Smooth muscle cell (in vitro differentiated cells): Measurements from ENCODE around the gene HOXB1. TPM values are rescaled to one million over a fixed set of nuclear protein-coding genes. Genes with fewer than 3 reads are reported as not detected.

Experiments used
- DNase-seq: peaks from one replicate; lab custom pipeline; 2025; ENCODE audit not compliant: unreplicated experiment; lab: John Stamatoyannopoulos, UW
- H2AFZ ChIP-seq: fragments of 200-600 bp; sonication (generic); 2 replicates; pipeline ENCODE4 v1.6.0; 2016; ENCODE audit warnings: antibody characterized with exemption, low read depth, mild to moderate bottlenecking
- H3F3A ChIP-seq: fragments of 200-600 bp; sonication (generic); 2 replicates; pipeline ENCODE4 v1.6.0; 2017; ENCODE audit warnings: antibody characterized with exemption, low read depth
- H3K27ac ChIP-seq: fragments of 200-600 bp; sonication (generic); 2 replicates; pipeline ENCODE4 v1.5.1; 2016; ENCODE audit warnings: low read depth, mild to moderate bottlenecking
- H3K27me3 ChIP-seq: fragments of 200-600 bp; sonication (generic); 2 replicates; pipeline ENCODE4 v1.6.1; 2016; ENCODE audit warnings: low read depth, mild to moderate bottlenecking
- H3K36me3 ChIP-seq: fragments of 200-600 bp; sonication (generic); 2 replicates; pipeline ENCODE4 v1.5.1; 2016; ENCODE audit warnings: low read depth
- H3K4me1 ChIP-seq: fragments of 200-600 bp; sonication (generic); 2 replicates; pipeline ENCODE4 v1.5.1; 2016; ENCODE audit warnings: low read depth
- H3K4me2 ChIP-seq: fragments of 200-600 bp; sonication (generic); 2 replicates; pipeline ENCODE4 v1.6.0; 2016; ENCODE audit warnings: mild to moderate bottlenecking
- H3K4me3 ChIP-seq: fragments of 200-600 bp; sonication (generic); 2 replicates; pipeline ENCODE4 v1.5.1; 2016; ENCODE audit warnings: mild to moderate bottlenecking
- H3K79me2 ChIP-seq: fragments of 200-600 bp; sonication (generic); 2 replicates; pipeline ENCODE4 v1.6.0; 2016; ENCODE audit warnings: low read depth, mild to moderate bottlenecking
- H3K9ac ChIP-seq: fragments of 200-600 bp; sonication (generic); 2 replicates; pipeline ENCODE4 v1.6.0; 2016; ENCODE audit warnings: low read depth
- H3K9me3 ChIP-seq: fragments of 200-600 bp; sonication (generic); replicated peaks from 2 replicates; pipeline ENCODE4 v1.5.1; 2016; ENCODE audit warnings: low read depth
- H4K20me1 ChIP-seq: fragments of 200-600 bp; sonication (generic); 2 replicates; pipeline ENCODE4 v1.6.0; 2016; ENCODE audit warnings: low read depth
- CTCF ChIP-seq: fragments of 200-600 bp; sonication (generic); IDR thresholded peaks from 2 replicates; pipeline ENCODE4 v1.5.1; 2017; ENCODE audit warnings: borderline replicate concordance, mild to moderate bottlenecking, antibody characterized with exemption; ENCODE audit not compliant: insufficient read depth, poor library complexity, severe bottlenecking
- WGBS: methylation state at CpG from one replicate; pipeline ENCODE4 v1.1.7; 2016; ENCODE audit warnings: low lambda C conversion rate; 5-methylcytosine and 5-hydroxymethylcytosine counted together
- polyA plus RNA-seq: library from polyadenylated mRNA; unstranded; fragments of >200 nt; fragmentation: Nextera tagmentation; extraction: Ambion mirVana; gene quantifications from 2 replicates; pipeline ENCODE4 v1.2.1, GENCODE V29; 2016
- total RNA-seq: library from RNA; depleted of rRNA; stranded (reverse); fragments of >200 nt; gene quantifications from 2 replicates; pipeline ENCODE4 v1.2.3, GENCODE V29; 2014

Gene HOXB1
- total RNA-seq (not detected in 2 replicates), polyA plus RNA-seq (not detected in 2 replicates)

GRCh38 chr17:48530887-48531272 lies at the start of gene HOXB1:
Gene HOXB1, minus strand, starts transcription at chr17:48531011. Its CDS starts 107 bp downstream, at chr17:48530904.
- no peak within 1 kb of the TSS for H2AFZ ChIP-seq
- peaks cover 6% of the 10 kb centered on the region for H3K4me1 ChIP-seq
- 62% methylated on average over 15 of the region's 15 CpGs for WGBS
- H3K9me3 ChIP-seq, result no peaks in the 10 kb centered on the region
- no peak within 1 kb of the TSS for H3K27ac ChIP-seq
- no peaks in the 10 kb centered on the region for H4K20me1 ChIP-seq
- H3K36me3 ChIP-seq, result no peaks in the 10 kb centered on the region
- no peaks in the 10 kb centered on the region for H3K79me2 ChIP-seq
- no peak for TF ChIP-seq CTCF
- no peak within 1 kb of the TSS for H3K9ac ChIP-seq
- no peak within 1 kb of the TSS for H3K4me3 ChIP-seq
- no peak for DNase-seq
- H3K4me2 ChIP-seq, result no peak within 1 kb of the TSS
- no peaks in the 10 kb centered on the region for H3F3A ChIP-seq
- H3K27me3 ChIP-seq, result peaks cover 55% of the 10 kb centered on the region

- Histone ChIP-seq H3K9me3 (no peaks in the 10 kb centered on the region), H3K36me3 (no peaks in the 10 kb centered on the region), H2AFZ (no peak overlapping the region), H3K9ac (no peak overlapping the region), H3K79me2 (peaks cover 69% of the 10 kb centered on the region), H4K20me1 (peaks cover 97% of the 10 kb centered on the region), H3K4me1 (peaks cover 7% of the 10 kb centered on the region), H3K27me3 (peaks cover 87% of the 10 kb centered on the region), H3K4me2 (peak overlapping the region; percentile 90), H3F3A (no peaks in the 10 kb centered on the region), H3K27ac (no peak overlapping the region), H3K4me3 (peak overlapping the region; percentile 19)
- no peak for TF ChIP-seq CTCF
- WGBS, result 27% methylated on average over 26 of the region's 26 CpGs
- no peak for DNase-seq
Measured at GRCh38 chr17:48579760-48580554, 49.1 kb upstream of the HOXB1 start.

GRCh38 chr17:48579471-48579759 lies 48.6 kb upstream of the HOXB1 start:
- no peaks in the 10 kb centered on the region for H3K9me3 ChIP-seq
- H3K27me3 ChIP-seq, result peaks cover 90% of the 10 kb centered on the region
- WGBS, result 34% methylated on average over 7 of the region's 7 CpGs
- H3K4me3 ChIP-seq, result peak overlapping the region; percentile 53
- peaks cover 97% of the 10 kb centered on the region for H4K20me1 ChIP-seq
- TF ChIP-seq CTCF, result no peak
- H3K4me2 ChIP-seq, result peak overlapping the region; percentile 90
- H3K79me2 ChIP-seq, result peaks cover 67% of the 10 kb centered on the region
- H3F3A ChIP-seq, result no peaks in the 10 kb centered on the region
- H3K27ac ChIP-seq, result no peak overlapping the region
- DNase-seq, result no peak
- H2AFZ ChIP-seq, result no peak overlapping the region
- no peaks in the 10 kb centered on the region for H3K36me3 ChIP-seq
- H3K4me1 ChIP-seq, result peaks cover 7% of the 10 kb centered on the region
- no peak overlapping the region for H3K9ac ChIP-seq
